DMS79 (cell line): ENCODE data around the gene CCDC187.
"Not testable (repeated sequence)": the region's sequence is repeated elsewhere in the genome, so short reads cannot be mapped to it uniquely, and the experiment has no call there.

Experiments
- DNase-seq: peaks from one replicate; lab custom pipeline; 2025; lab: John Stamatoyannopoulos, UW

The CCDC187 gene

GRCh38 chr9:136303825-136304416 lies at the start of gene CCDC187:
Gene CCDC187, minus strand, starts transcription at chr9:136304094. Its CDS starts 264 bp downstream, at chr9:136303830.
- no peak for DNase-seq

- DNase-seq = no peak
These were observed 49.2 kb upstream of the CCDC187 start for GRCh38 chr9:136353088-136353487.

DNA sequence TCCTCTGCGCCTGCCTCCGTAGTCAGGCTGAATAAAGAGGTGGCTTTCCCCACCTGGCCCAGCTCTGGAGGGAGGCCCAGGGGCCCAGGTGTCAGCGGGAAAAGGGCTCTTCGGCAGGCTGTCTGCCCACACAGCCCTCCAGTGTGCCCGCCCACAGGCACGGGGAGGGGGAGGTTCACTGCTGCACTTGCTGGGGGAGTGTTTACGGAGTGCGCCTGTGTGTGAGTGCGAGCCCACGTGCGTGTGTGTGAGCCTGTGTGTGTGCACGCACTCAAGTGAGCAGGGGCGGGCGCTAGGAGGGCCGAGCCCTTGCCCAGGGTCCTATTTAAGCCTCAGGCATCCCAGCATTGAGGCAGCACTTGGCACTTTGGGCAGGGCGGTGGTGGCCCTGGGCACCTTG lies 48.8 kb upstream of the CCDC187 start:
- DNase-seq = peak; percentile 73

DNA sequence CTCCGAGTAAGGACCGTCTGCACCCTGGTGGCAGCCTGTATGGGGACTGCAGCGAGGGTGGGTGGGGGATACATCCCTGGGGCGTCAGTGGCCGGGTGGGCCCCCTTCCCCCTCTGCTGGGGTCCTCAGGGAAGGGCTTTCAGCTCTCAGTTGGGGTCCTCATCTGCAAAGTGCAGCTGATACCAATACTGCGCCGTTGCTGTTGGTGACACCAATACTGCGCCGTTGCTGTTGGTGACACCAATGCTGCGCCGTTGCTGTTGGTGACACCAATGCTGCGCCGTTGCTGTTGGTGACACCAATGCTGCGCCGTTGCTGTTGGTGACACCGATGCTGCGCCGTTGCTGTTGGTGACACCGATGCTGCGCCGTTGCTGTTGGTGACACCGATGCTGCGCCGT lies 48.0 kb upstream of the CCDC187 start:
- DNase-seq = not testable (repeated sequence)

- no peak for DNase-seq
These were observed 47.4 kb upstream of the CCDC187 start for GRCh38 chr9:136351252-136351800.

DNA sequence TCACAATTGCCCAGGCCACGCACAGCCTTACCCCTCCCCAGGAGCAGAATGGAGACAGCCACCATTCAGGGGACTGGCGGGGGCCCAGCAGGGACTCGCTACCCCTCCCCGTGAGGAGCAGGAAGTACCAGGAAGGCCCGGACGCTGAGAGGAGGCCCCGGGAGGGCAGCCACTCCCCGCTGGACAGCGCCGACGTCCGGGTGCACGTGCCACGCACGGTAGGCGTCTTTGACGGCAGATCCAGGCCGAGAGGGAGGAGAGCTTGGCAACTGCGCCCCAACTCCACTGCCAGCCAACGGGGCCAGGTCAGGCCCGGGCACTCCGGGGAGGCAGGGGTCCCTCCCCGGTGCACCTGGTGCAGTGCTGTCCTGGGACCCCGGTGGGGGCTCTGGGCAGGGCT lies 45.7 kb upstream of the CCDC187 start:
- no peak for DNase-seq

DNA sequence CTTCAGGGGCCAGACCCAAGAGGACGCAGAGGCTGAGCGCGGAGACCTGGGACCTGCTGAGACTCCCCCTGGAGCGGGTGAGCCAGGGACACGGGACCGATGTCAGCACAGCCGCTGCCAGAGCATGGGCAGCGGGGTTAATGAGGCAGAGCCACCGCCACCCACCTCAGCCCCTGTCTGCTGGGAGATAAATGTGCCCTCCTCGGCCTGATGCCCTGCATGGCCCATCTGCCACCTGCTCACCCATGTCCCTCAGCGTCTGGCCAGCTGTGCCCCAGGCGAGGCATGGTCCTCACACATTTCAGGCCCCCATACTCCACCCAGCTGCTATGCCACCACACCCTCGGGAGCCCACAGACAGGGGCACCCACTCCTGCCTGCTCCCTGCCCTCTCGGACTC lies 44.8 kb upstream of the CCDC187 start:
- DNase-seq = no peak

- no peak for DNase-seq
These were observed 43.8 kb upstream of the CCDC187 start for GRCh38 chr9:136347472-136348256.

GRCh38 chr9:136346927-136347465 lies 43.1 kb upstream of the CCDC187 start:
- DNase-seq = no peak

GRCh38 chr9:136346157-136346481 lies 42.2 kb upstream of the CCDC187 start:
- no peak for DNase-seq

- DNase-seq = no peak
These were observed 41.6 kb upstream of the CCDC187 start for GRCh38 chr9:136345281-136346156.

DNA sequence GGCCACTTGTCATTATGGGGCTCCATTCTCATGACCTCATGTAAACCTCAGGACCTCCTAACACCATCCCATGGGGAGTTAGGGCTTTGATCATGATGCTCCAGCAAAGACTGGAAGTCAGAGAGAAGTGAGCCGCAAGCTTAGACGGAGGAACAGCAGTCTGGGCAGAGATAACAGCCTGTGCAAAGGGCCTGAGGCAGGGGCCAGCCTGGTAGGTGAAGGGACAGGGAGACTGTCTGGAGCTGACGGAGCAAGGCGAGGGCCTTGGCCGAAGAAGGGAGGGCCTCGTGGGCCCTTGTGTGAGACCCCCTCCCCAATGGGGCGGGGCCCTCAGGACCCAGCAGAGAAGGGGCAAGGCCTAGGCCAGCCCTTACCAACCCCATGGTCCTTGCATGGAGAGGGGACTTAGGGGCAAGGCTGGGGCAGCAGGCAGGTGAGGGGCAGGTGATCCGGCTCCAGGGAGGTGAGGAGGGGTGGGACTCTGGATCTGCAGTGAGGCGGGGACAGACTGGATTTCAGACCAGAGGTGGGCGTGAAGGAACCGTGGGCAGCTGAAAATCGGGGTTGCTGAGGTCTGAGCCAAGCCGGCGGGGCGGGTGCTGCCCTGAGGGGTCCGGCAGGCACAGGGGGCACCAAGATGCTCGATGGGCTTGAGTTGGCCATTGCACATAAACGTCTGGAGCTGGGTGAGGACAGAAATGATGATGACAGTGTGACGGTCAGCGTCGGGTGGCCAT lies 40.8 kb upstream of the CCDC187 start:
- DNase-seq = no peak

DNA sequence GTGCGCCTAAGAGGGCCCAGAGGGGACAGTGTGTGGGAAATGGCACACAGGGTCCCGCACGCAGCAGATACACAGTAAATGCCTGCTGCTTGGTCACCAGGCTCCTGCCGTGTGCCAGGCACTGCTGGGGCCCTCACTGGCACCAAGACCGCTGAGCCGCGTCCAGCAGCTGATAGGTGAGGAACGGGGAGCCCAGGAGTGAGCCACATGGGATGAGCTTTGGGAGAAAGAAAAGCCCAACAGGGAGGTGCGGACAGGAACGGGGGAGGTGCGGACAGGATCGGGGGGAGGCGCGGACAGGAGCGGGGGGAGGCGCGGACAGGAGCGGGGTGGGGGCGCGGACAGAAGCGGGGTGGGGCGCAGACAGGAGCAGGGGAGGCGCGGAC lies 40.0 kb upstream of the CCDC187 start:
- DNase-seq = no peak

- no peak for DNase-seq
These were observed 39.4 kb upstream of the CCDC187 start for GRCh38 chr9:136343121-136343883.

GRCh38 chr9:136342181-136343120 lies 38.6 kb upstream of the CCDC187 start:
- DNase-seq = no peak

DNA sequence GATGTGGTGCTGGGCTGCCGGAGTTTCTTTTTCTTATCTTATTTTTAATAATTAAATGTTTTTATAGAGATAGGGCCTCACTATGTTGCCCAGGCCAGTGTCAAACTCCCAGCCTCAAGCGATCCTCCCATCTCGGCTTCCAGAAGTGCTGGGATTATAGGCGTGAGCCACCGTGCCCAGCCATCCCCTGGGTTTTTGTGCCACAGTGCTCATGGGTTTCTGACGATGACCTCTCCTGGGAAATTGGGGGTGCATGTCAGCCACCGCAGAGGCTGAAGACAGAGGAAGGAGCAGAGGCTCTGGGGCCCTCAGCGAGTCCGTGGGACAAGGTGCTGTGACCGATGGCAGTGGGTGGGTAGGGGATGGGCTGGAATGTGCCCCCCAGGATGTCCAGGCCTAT lies 37.9 kb upstream of the CCDC187 start:
- DNase-seq = no peak

GRCh38 chr9:136341042-136341655 lies 37.3 kb upstream of the CCDC187 start:
- DNase-seq = no peak

DNA sequence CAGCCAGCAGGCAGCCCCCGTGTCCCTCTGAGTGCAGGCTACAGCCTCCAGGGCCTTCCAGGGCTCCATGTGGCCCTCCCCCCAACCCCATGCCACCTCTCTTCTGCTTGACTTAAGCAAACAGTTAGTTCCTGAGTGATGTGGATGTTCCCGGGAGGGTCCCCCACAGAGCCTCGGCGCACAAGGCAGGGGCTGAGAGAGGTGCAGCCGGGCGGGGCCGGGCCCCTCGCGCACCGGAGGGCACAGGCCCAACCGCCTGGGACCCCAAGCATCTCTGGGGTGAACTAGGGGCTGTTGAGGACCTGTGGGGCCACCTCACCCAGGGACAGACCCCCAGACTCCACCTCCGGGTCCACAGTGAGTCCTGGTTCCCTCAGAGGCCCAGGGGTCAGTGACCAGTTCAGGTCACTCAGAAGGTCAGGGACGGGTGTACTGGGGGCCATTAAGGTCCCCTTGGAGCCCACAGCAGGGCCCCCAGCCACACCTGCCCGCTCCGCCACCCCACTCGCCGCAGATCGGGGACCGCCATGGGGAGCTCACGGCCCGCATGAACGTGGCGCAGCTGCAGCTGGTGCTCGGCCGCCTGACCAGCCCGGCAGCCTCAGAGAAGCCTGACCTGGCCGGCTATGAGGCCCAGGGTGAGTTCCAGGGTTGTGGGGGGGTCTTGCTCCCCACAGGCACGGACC lies 36.6 kb upstream of the CCDC187 start:
- DNase-seq = no peak

DNA sequence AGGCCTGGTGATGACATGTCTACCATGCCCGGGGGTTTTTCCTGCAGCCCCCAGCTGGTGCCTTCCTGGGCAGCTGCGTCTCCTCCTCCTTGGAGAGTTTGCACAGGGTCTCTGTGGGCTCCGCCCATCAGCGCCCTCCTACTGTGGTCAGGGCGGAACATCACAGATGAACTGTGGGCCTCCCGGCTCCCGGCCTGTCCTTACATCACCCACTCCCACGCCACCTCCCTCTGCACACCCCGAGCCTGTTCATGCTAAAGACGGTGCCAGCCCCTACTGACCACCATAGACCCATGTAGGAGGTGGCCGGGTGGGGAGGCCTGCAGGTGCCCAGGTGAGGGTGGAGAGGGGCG lies 36.0 kb upstream of the CCDC187 start:
- no peak for DNase-seq
